Left lung (tissue), 10 donors: ENCODE measurements around the gene AVPR2. TPM values are rescaled to one million over a fixed set of nuclear protein-coding genes. Genes with fewer than 3 reads are reported as not detected.

Source experiments
- ATAC-seq: fragments of 200-7000 bp; cut with Tn5 transposase; one replicate; pipeline ENCODE4 v1.9.1; 2020; ENCODE audit warnings: moderate library complexity
- DNase-seq, 4 donors: peaks; one replicate each; pipeline ENCODE4 v3.0.0-alpha.2; 2013 to 2020
- H3K27ac ChIP-seq, 2 donors: fragments of 200-600 bp; sonication (generic) in 1 of 2; one replicate each; pipeline versions ENCODE4 v1.5.0 to v1.8.0; 2020 to 2021
- H3K27me3 ChIP-seq, 2 donors: fragments of 200-600 bp; sonication (generic) in 1 of 2; one replicate each; pipeline versions ENCODE4 v1.5.0 to v1.8.0; 2020 to 2021
- H3K36me3 ChIP-seq, 2 donors: fragments of 200-600 bp; sonication (generic) in 1 of 2; one replicate each; pipeline versions ENCODE4 v1.5.0 to v1.8.0; 2020 to 2021
- H3K4me1 ChIP-seq, 2 donors: fragments of 200-600 bp; one replicate each; pipeline ENCODE4 v1.8.0; 2021
- H3K4me3 ChIP-seq, 2 donors: fragments of 200-600 bp; sonication (generic) in 1 of 2; one replicate each; pipeline versions ENCODE4 v1.5.0 to v1.8.0; 2020 to 2021; ENCODE audit warnings: mild to moderate bottlenecking in 1 of 2
- H3K9me3 ChIP-seq, 2 donors: fragments of 200-600 bp; sonication (generic) in 1 of 2; one replicate each; pipeline versions ENCODE4 v1.5.0 to v1.8.0; 2020 to 2021
- CTCF ChIP-seq, 2 donors: fragments of 200-600 bp; sonication (generic) in 1 of 2; IDR thresholded peaks; one replicate each; pipeline versions ENCODE4 v1.5.0 to v1.8.0; 2021; ENCODE audit warnings: antibody characterized with exemption in 2 of 2
- intact Hi-C, 2 donors: fragments of 100-400 bp; cut with DNase I; formaldehyde crosslinking; loops; one replicate each; pipeline versions ENCODE4 v1.11.2 to v1.14.2; 2022
- polyA plus RNA-seq, 6 donors: library from polyadenylated mRNA; unstranded; fragments of 120-200 nt; gene quantifications; one replicate each; pipeline ENCODE4 v1.2.1, GENCODE V29; 2013; ENCODE audit not compliant: insufficient read length in 6 of 6
- total RNA-seq, 2 donors: library from RNA; stranded (reverse); fragmentation: NEBNext Ultra II Directional; extraction: Animal tissue kit (Norgen Biotek cat#: 25700); gene quantifications; one replicate each; pipeline ENCODE4 v1.2.1, GENCODE V29; 2021
- donor health status: DM: no; HTN: yes; CAD: no.
- donor health status: DM: no; HTN: no; CAD: no.

The AVPR2 gene
- total and polyA plus RNA-seq, 8 donors, result 0.52 to 1.3 (median 0.83) TPM

GRCh38 chrX:153871451-153871850, 33.0 kb upstream of the AVPR2 start:
- no peak for ATAC-seq
- Histone ChIP-seq H3K36me3 (no peaks in the 10 kb centered on the region), H3K27ac (no peak overlapping the region), H3K27me3 (peaks cover 0 to 23% of the 10 kb centered on the region in 2 donors), H3K9me3 (no peaks in the 10 kb centered on the region), H3K4me1 (no peaks in the 10 kb centered on the region), H3K4me3 (no peak overlapping the region)
- intact Hi-C loops, result no loop called here
- no peak for DNase-seq
- TF ChIP-seq CTCF (IDR thresholded peaks at IDR 0.05), result no peak

GRCh38 chrX:153871946-153872878, 32.3 kb upstream of the AVPR2 start:
- no peaks in the 10 kb centered on the region for H3K9me3 ChIP-seq
- no peaks in the 10 kb centered on the region for H3K4me1 ChIP-seq
- no peak for ATAC-seq
- H3K27ac ChIP-seq, result no peak overlapping the region
- peaks cover 0 to 23% of the 10 kb centered on the region in 2 donors for H3K27me3 ChIP-seq
- intact Hi-C loops, result no loop called here
- H3K36me3 ChIP-seq, result no peaks in the 10 kb centered on the region
- no peak for DNase-seq
- no peak overlapping the region for H3K4me3 ChIP-seq
- no peak for TF ChIP-seq CTCF (IDR thresholded peaks at IDR 0.05)

GRCh38 chrX:153873282-153874084, 31.0 kb upstream of the AVPR2 start:
- no peak for ATAC-seq
- TF ChIP-seq CTCF (IDR thresholded peaks at IDR 0.05), result no peak

GRCh38 chrX:153874085-153874365, 30.4 kb upstream of the AVPR2 start:
- no peaks in the 10 kb centered on the region for H3K9me3 ChIP-seq
- H3K27ac ChIP-seq, result no peak overlapping the region
- DNase-seq, result no peak
- H3K4me3 ChIP-seq, result no peak overlapping the region
- ATAC-seq, result no peak
- intact Hi-C loops, result no loop called here
- TF ChIP-seq CTCF (IDR thresholded peaks at IDR 0.05), result no peak
- H3K4me1 ChIP-seq, result no peaks in the 10 kb centered on the region
- H3K27me3 ChIP-seq, result peaks cover 11 to 39% of the 10 kb centered on the region in 2 donors
- no peaks in the 10 kb centered on the region for H3K36me3 ChIP-seq

More at GRCh38 chrX:153873282-153874084, 31.0 kb upstream of the AVPR2 start:
- no peak overlapping the region for H3K27ac ChIP-seq
- H3K4me1 ChIP-seq, result no peaks in the 10 kb centered on the region
- no peak for DNase-seq
- no peaks in the 10 kb centered on the region for H3K36me3 ChIP-seq
- no peak overlapping the region for H3K4me3 ChIP-seq
- H3K27me3 ChIP-seq, result peaks cover 6 to 34% of the 10 kb centered on the region in 2 donors
- H3K9me3 ChIP-seq, result no peaks in the 10 kb centered on the region
- intact Hi-C loops, result no loop called here
